ENCODE results near the gene ATRNL1.

Gene ATRNL1

GRCh38 chr10:115761166-115761565, 668.0 kb downstream of the ATRNL1 start:
- H3K4me1 ChIP-seq (ENCODE audit: control insufficient read depth, insufficient read depth, low read length) = no peaks in the 10 kb centered on the region
- H3K36me3 ChIP-seq (ENCODE audit: control insufficient read depth, insufficient read depth, low read length) = no peaks in the 10 kb centered on the region
- H3K27ac ChIP-seq (ENCODE audit: low read depth, low read length) = no peak overlapping the region
- H3K27me3 ChIP-seq (ENCODE audit: control insufficient read depth, insufficient read depth, low read length) = no peaks in the 10 kb centered on the region
- H3K4me3 ChIP-seq (ENCODE audit: low read length) = no peak overlapping the region
- H3K9ac ChIP-seq (ENCODE audit: low read length) = no peak overlapping the region

GRCh38 chr10:115762029-115762428, 668.9 kb downstream of the ATRNL1 start:
- H3K36me3 ChIP-seq (ENCODE audit: control insufficient read depth, insufficient read depth, low read length) = no peaks in the 10 kb centered on the region
- no peak overlapping the region for H3K9ac ChIP-seq (ENCODE audit: low read length)
- H3K27me3 ChIP-seq (ENCODE audit: control insufficient read depth, insufficient read depth, low read length) = no peaks in the 10 kb centered on the region
- no peak overlapping the region for H3K27ac ChIP-seq (ENCODE audit: low read depth, low read length)
- no peaks in the 10 kb centered on the region for H3K4me1 ChIP-seq (ENCODE audit: control insufficient read depth, insufficient read depth, low read length)
- no peak overlapping the region for H3K4me3 ChIP-seq (ENCODE audit: low read length)

GRCh38 chr10:115771755-115772154, 678.6 kb downstream of the ATRNL1 start:
- no peak overlapping the region for H3K9ac ChIP-seq (ENCODE audit: low read length)
- no peaks in the 10 kb centered on the region for H3K36me3 ChIP-seq (ENCODE audit: control insufficient read depth, insufficient read depth, low read length)
- no peaks in the 10 kb centered on the region for H3K27me3 ChIP-seq (ENCODE audit: control insufficient read depth, insufficient read depth, low read length)
- H3K4me1 ChIP-seq (ENCODE audit: control insufficient read depth, insufficient read depth, low read length) = peaks cover 5% of the 10 kb centered on the region
- H3K4me3 ChIP-seq (ENCODE audit: low read length) = no peak overlapping the region
- H3K27ac ChIP-seq (ENCODE audit: low read depth, low read length) = no peak overlapping the region

- Histone ChIP-seq H3K27me3 (ENCODE audit: control insufficient read depth, insufficient read depth, low read length) (no peaks in the 10 kb centered on the region), H3K4me3 (ENCODE audit: low read length) (no peak overlapping the region), H3K4me1 (ENCODE audit: control insufficient read depth, insufficient read depth, low read length) (peaks cover 5% of the 10 kb centered on the region), H3K27ac (ENCODE audit: low read depth, low read length) (no peak overlapping the region), H3K9ac (ENCODE audit: low read length) (no peak overlapping the region), H3K36me3 (ENCODE audit: control insufficient read depth, insufficient read depth, low read length) (no peaks in the 10 kb centered on the region)
These were observed 679.4 kb downstream of the ATRNL1 start for GRCh38 chr10:115772606-115773005.

GRCh38 chr10:115773832-115774231, 680.7 kb downstream of the ATRNL1 start:
- Histone ChIP-seq H3K4me1 (ENCODE audit: control insufficient read depth, insufficient read depth, low read length) (peaks cover 5% of the 10 kb centered on the region), H3K27ac (ENCODE audit: low read depth, low read length) (no peak overlapping the region), H3K36me3 (ENCODE audit: control insufficient read depth, insufficient read depth, low read length) (no peaks in the 10 kb centered on the region), H3K27me3 (ENCODE audit: control insufficient read depth, insufficient read depth, low read length) (no peaks in the 10 kb centered on the region), H3K4me3 (ENCODE audit: low read length) (no peak overlapping the region), H3K9ac (ENCODE audit: low read length) (no peak overlapping the region)

GRCh38 chr10:115774721-115775120, 681.6 kb downstream of the ATRNL1 start:
- Histone ChIP-seq H3K4me1 (ENCODE audit: control insufficient read depth, insufficient read depth, low read length) (peaks cover under 1% of the 10 kb centered on the region), H3K4me3 (ENCODE audit: low read length) (no peak overlapping the region), H3K9ac (ENCODE audit: low read length) (no peak overlapping the region), H3K27ac (ENCODE audit: low read depth, low read length) (no peak overlapping the region), H3K36me3 (ENCODE audit: control insufficient read depth, insufficient read depth, low read length) (no peaks in the 10 kb centered on the region), H3K27me3 (ENCODE audit: control insufficient read depth, insufficient read depth, low read length) (no peaks in the 10 kb centered on the region)

- no peaks in the 10 kb centered on the region for H3K27me3 ChIP-seq (ENCODE audit: control insufficient read depth, insufficient read depth, low read length)
- H3K36me3 ChIP-seq (ENCODE audit: control insufficient read depth, insufficient read depth, low read length) = no peaks in the 10 kb centered on the region
- no peaks in the 10 kb centered on the region for H3K4me1 ChIP-seq (ENCODE audit: control insufficient read depth, insufficient read depth, low read length)
- H3K27ac ChIP-seq (ENCODE audit: low read depth, low read length) = no peak overlapping the region
- H3K4me3 ChIP-seq (ENCODE audit: low read length) = no peak overlapping the region
- no peak overlapping the region for H3K9ac ChIP-seq (ENCODE audit: low read length)
These were observed 684.5 kb downstream of the ATRNL1 start for GRCh38 chr10:115777646-115778045.

GRCh38 chr10:115790220-115790619, 697.1 kb downstream of the ATRNL1 start:
- Histone ChIP-seq H3K27ac (ENCODE audit: low read depth, low read length) (no peak overlapping the region), H3K4me1 (ENCODE audit: control insufficient read depth, insufficient read depth, low read length) (no peaks in the 10 kb centered on the region), H3K36me3 (ENCODE audit: control insufficient read depth, insufficient read depth, low read length) (no peaks in the 10 kb centered on the region), H3K9ac (ENCODE audit: low read length) (no peak overlapping the region), H3K4me3 (ENCODE audit: low read length) (no peak overlapping the region), H3K27me3 (ENCODE audit: control insufficient read depth, insufficient read depth, low read length) (no peaks in the 10 kb centered on the region)

GRCh38 chr10:115795964-115796363, 702.8 kb downstream of the ATRNL1 start:
- no peak overlapping the region for H3K9ac ChIP-seq (ENCODE audit: low read length)
- H3K4me1 ChIP-seq (ENCODE audit: control insufficient read depth, insufficient read depth, low read length) = no peaks in the 10 kb centered on the region
- no peak overlapping the region for H3K4me3 ChIP-seq (ENCODE audit: low read length)
- H3K36me3 ChIP-seq (ENCODE audit: control insufficient read depth, insufficient read depth, low read length) = no peaks in the 10 kb centered on the region
- no peaks in the 10 kb centered on the region for H3K27me3 ChIP-seq (ENCODE audit: control insufficient read depth, insufficient read depth, low read length)
- no peak overlapping the region for H3K27ac ChIP-seq (ENCODE audit: low read depth, low read length)

- Histone ChIP-seq H3K4me1 (ENCODE audit: control insufficient read depth, insufficient read depth, low read length) (no peaks in the 10 kb centered on the region), H3K27me3 (ENCODE audit: control insufficient read depth, insufficient read depth, low read length) (no peaks in the 10 kb centered on the region), H3K27ac (ENCODE audit: low read depth, low read length) (no peak overlapping the region), H3K36me3 (ENCODE audit: control insufficient read depth, insufficient read depth, low read length) (no peaks in the 10 kb centered on the region), H3K9ac (ENCODE audit: low read length) (no peak overlapping the region), H3K4me3 (ENCODE audit: low read length) (no peak overlapping the region)
These were observed 708.3 kb downstream of the ATRNL1 start for GRCh38 chr10:115801457-115801856.

GRCh38 chr10:115801992-115802391, 708.8 kb downstream of the ATRNL1 start:
- no peak overlapping the region for H3K9ac ChIP-seq (ENCODE audit: low read length)
- no peak overlapping the region for H3K4me3 ChIP-seq (ENCODE audit: low read length)
- no peaks in the 10 kb centered on the region for H3K27me3 ChIP-seq (ENCODE audit: control insufficient read depth, insufficient read depth, low read length)
- no peaks in the 10 kb centered on the region for H3K4me1 ChIP-seq (ENCODE audit: control insufficient read depth, insufficient read depth, low read length)
- no peaks in the 10 kb centered on the region for H3K36me3 ChIP-seq (ENCODE audit: control insufficient read depth, insufficient read depth, low read length)
- H3K27ac ChIP-seq (ENCODE audit: low read depth, low read length) = no peak overlapping the region

GRCh38 chr10:115802911-115803310, 709.7 kb downstream of the ATRNL1 start:
- Histone ChIP-seq H3K4me1 (ENCODE audit: control insufficient read depth, insufficient read depth, low read length) (no peaks in the 10 kb centered on the region), H3K27me3 (ENCODE audit: control insufficient read depth, insufficient read depth, low read length) (no peaks in the 10 kb centered on the region), H3K9ac (ENCODE audit: low read length) (no peak overlapping the region), H3K36me3 (ENCODE audit: control insufficient read depth, insufficient read depth, low read length) (no peaks in the 10 kb centered on the region), H3K27ac (ENCODE audit: low read depth, low read length) (no peak overlapping the region), H3K4me3 (ENCODE audit: low read length) (no peak overlapping the region)

- Histone ChIP-seq H3K36me3 (ENCODE audit: control insufficient read depth, insufficient read depth, low read length) (no peaks in the 10 kb centered on the region), H3K27ac (ENCODE audit: low read depth, low read length) (no peak overlapping the region), H3K4me3 (ENCODE audit: low read length) (no peak overlapping the region), H3K9ac (ENCODE audit: low read length) (no peak overlapping the region), H3K4me1 (ENCODE audit: control insufficient read depth, insufficient read depth, low read length) (no peaks in the 10 kb centered on the region), H3K27me3 (ENCODE audit: control insufficient read depth, insufficient read depth, low read length) (no peaks in the 10 kb centered on the region)
These were observed 721.4 kb downstream of the ATRNL1 start for GRCh38 chr10:115814542-115814941.
